Heart left ventricle (tissue), 13 donors: ENCODE measurements around the gene C3orf22.

Source experiments
- POLR2A ChIP-seq, 2 donors: fragments of 450-650 bp; IDR thresholded peaks; one replicate each; pipeline ENCODE4 v1.6.1; 2017; ENCODE audit warnings: antibody characterized with exemption in 2 of 2, mild to moderate bottlenecking in 2 of 2, moderate library complexity in 2 of 2
- TF ChIP-seq, protein P1 (sequence below), 12 donors: fragments of 200-600 bp; sonication (generic) in 4 of 12; IDR thresholded peaks; one replicate each; pipeline versions ENCODE4 v1.5.0 to v1.8.0; 2018 to 2022; ENCODE audit warnings: antibody characterized with exemption in 12 of 12, mild to moderate bottlenecking in 5 of 12
- donor health status: ischemic (EF 13 %, LVEDD 7.1; RV severe dilation, severe dysfunction).
- donor health status: DM: no; HTN: yes; CAD: no.
- donor health status: DM: no; HTN: no; CAD: no.
- donor health status: ischemic (EF 25% LVEDD 6.9; RV normal size, moderate dysfunction).
- donor health status: ischemic (EF 25% LVEDD 5.7; RV mildly dilated, moderate dysfunction).
- donor health status: ischemic (EF 35%, LVEDD 5.7; RV mildly dilated, moderate dysfunction).
- donor health status: nonischemic (EF 11% LVEDD 7.7; RV severe dilation, severe dysfunction).
- donor health status: DM: yes; HTN: yes; CAD: no.
- donor health status: PGD.
- donor health status: ischemic (EF 29% LVEDD 5.4; RV normal size, mild dysfunction).
- donor health status: nonischemic (EF 23%, LVEDD 6.1; RV moderate dilation, normal function).

DNA sequence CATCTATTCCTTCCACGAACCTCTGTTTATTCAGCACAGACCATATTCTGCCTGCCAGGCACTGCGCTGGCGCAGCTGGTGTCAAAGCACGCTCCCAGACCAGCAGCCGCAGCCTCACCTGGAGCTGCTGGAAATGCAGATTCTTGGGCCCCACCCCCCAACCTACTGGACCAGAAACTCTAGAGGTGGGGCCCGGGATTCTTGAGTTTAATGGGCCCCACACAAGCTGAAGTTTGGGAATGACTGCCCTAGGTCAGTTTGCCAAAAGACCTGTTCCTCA, 27.7 kb downstream of the C3orf22 start:
- TF ChIP-seq, protein P1, sequence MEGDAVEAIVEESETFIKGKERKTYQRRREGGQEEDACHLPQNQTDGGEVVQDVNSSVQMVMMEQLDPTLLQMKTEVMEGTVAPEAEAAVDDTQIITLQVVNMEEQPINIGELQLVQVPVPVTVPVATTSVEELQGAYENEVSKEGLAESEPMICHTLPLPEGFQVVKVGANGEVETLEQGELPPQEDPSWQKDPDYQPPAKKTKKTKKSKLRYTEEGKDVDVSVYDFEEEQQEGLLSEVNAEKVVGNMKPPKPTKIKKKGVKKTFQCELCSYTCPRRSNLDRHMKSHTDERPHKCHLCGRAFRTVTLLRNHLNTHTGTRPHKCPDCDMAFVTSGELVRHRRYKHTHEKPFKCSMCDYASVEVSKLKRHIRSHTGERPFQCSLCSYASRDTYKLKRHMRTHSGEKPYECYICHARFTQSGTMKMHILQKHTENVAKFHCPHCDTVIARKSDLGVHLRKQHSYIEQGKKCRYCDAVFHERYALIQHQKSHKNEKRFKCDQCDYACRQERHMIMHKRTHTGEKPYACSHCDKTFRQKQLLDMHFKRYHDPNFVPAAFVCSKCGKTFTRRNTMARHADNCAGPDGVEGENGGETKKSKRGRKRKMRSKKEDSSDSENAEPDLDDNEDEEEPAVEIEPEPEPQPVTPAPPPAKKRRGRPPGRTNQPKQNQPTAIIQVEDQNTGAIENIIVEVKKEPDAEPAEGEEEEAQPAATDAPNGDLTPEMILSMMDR (IDR thresholded peaks at IDR 0.05): no peak
- no peak for TF ChIP-seq POLR2A (IDR thresholded peaks at IDR 0.05)
